T47D (cell line): ENCODE results near the gene AHNAK.
"Not testable (repeated sequence)": the region's sequence is repeated elsewhere in the genome, so short reads cannot be mapped to it uniquely, and the experiment has no call there.

ENCODE experiments used
- DNase-seq, 2 experiments: peaks; one replicate each; pipeline versions ENCODE4 v3.0.0 to v3.0.0-alpha.2; 2011 to 2012; ENCODE audit warnings: low read depth in 1 of 2, low spot score in 1 of 2
- JUND ChIP-seq: IDR thresholded peaks from 2 replicates; pipeline ENCODE4 v1.6.1; 2012; ENCODE audit warnings: low read depth
- in situ Hi-C: cut with HindIII; loops from 2 replicates; pipeline ENCODE4 v1.10.0; 2016; ENCODE audit warnings: low sequenced_read_pairs, low pct_unique_long_range_greater_than_20kb

Gene AHNAK

GRCh38 chr11:62546244-62546928 is at the start of gene AHNAK:
AHNAK (minus strand) TSS chr11:62546806; CDS start chr11:62536098, 10,708 bp downstream.
- no peak for TF ChIP-seq JUND
- in situ Hi-C loops, result no loop called here
- peak; percentile 87 to 88 for DNase-seq

GRCh38 chr11:62595124-62595523 is 48.5 kb upstream of the AHNAK start:
- no peak for TF ChIP-seq JUND
- in situ Hi-C loops, result no loop called here
- DNase-seq, result no peak

- in situ Hi-C loops, result no loop called here
- DNase-seq, result peak; percentile 56 to 93
- TF ChIP-seq JUND, result no peak
These were observed 46.9 kb upstream of the AHNAK start for GRCh38 chr11:62593434-62594044.

- TF ChIP-seq JUND, result no peak
- in situ Hi-C loops, result no loop called here
These were observed 46.4 kb upstream of the AHNAK start for GRCh38 chr11:62592989-62593421.

GRCh38 chr11:62592146-62592815 is 45.7 kb upstream of the AHNAK start:
- in situ Hi-C loops, result no loop called here
- no peak for TF ChIP-seq JUND
- no peak for DNase-seq

More at GRCh38 chr11:62592989-62593421, 46.4 kb upstream of the AHNAK start:
- DNase-seq, result no peak

GRCh38 chr11:62591448-62592145 is 45.0 kb upstream of the AHNAK start, which contains the start of gene TUT1:
TUT1 (minus strand) TSS chr11:62591523; CDS start chr11:62591485, 38 bp downstream.
- in situ Hi-C loops, result no loop called here
- DNase-seq, result peak; percentile 95 to 100
- no peak for TF ChIP-seq JUND

GRCh38 chr11:62588966-62589637 is 42.5 kb upstream of the AHNAK start:
- no peak for DNase-seq
- no peak for TF ChIP-seq JUND
- in situ Hi-C loops, result no loop called here

- in situ Hi-C loops, DNase-seq: not testable (repeated sequence)
These were observed 38.8 kb upstream of the AHNAK start for GRCh38 chr11:62585356-62585755.

- DNase-seq, in situ Hi-C loops: not testable (repeated sequence)
These were observed 35.1 kb upstream of the AHNAK start for GRCh38 chr11:62581735-62582134.

GRCh38 chr11:62580959-62581715 is 34.5 kb upstream of the AHNAK start:
- in situ Hi-C loops, result no loop called here
- DNase-seq, result no peak
- no peak for TF ChIP-seq JUND

GRCh38 chr11:62579252-62579651 is 32.6 kb upstream of the AHNAK start:
- in situ Hi-C loops, result no loop called here
- TF ChIP-seq JUND, result no peak
- no peak for DNase-seq
